Dendritic cell treated with granulocyte-macrophage colony-stimulating factor and Interleukin-4, amounts not matched to agents 40 ng/mL and 50 ng/mL, for 4 days (primary cell): ENCODE measurements around the gene TTLL5.

Source experiments
- H3K27ac Mint-ChIP-seq: one replicate; pipeline ENCODE4 v1.8.0; 2022; ENCODE audit warnings: mild to moderate bottlenecking, mixed read lengths
- H3K27me3 Mint-ChIP-seq: one replicate; pipeline ENCODE4 v1.8.0; 2022; ENCODE audit warnings: mild to moderate bottlenecking, mixed read lengths
- H3K36me3 Mint-ChIP-seq: one replicate; pipeline ENCODE4 v1.8.0; 2022; ENCODE audit warnings: low read depth, mixed read lengths
- H3K4me1 Mint-ChIP-seq: one replicate; pipeline ENCODE4 v1.8.0; 2022; ENCODE audit warnings: low read depth, mixed read lengths
- H3K4me3 Mint-ChIP-seq: one replicate; pipeline ENCODE4 v1.8.0; 2022; ENCODE audit warnings: mild to moderate bottlenecking, moderate library complexity, mixed read lengths
- H3K9me3 Mint-ChIP-seq: one replicate; pipeline ENCODE4 v1.8.0; 2022; ENCODE audit warnings: mixed read lengths
- intact Hi-C: fragments of 100-400 bp; cut with micrococcal nuclease; formaldehyde crosslinking; loops from one replicate; pipeline ENCODE4 v1.15.0; 2022

TTLL5 gene

DNA sequence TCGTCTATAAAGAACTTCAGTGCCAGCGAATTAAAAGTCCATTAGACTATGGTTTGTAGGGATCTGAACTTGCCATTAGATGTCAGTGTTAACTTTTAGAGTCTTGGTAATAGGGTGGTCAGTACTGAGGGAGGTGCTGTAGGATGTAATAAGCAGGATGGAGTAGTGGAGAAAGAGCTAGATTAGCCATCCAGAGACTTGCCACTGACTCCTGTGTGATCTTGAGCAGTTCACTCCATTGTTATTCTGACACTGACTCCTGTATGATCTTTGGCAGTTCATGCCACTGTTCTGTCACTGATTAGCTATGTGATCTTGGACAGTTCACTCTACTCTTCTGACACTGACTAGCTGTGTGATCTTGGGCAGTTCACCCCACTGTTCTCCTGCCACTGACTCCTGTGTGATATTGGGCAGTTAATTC, 133.6 kb downstream of the TTLL5 start:
- intact Hi-C loops: no loop called here
- H3K4me3 Mint-ChIP-seq: no peak overlapping the region
- H3K27me3 Mint-ChIP-seq: no peaks in the 10 kb centered on the region
- no peaks in the 10 kb centered on the region for H3K4me1 Mint-ChIP-seq
- H3K9me3 Mint-ChIP-seq: peaks cover 36% of the 10 kb centered on the region
- peaks cover 45% of the 10 kb centered on the region for H3K36me3 Mint-ChIP-seq
- no peak overlapping the region for H3K27ac Mint-ChIP-seq

DNA sequence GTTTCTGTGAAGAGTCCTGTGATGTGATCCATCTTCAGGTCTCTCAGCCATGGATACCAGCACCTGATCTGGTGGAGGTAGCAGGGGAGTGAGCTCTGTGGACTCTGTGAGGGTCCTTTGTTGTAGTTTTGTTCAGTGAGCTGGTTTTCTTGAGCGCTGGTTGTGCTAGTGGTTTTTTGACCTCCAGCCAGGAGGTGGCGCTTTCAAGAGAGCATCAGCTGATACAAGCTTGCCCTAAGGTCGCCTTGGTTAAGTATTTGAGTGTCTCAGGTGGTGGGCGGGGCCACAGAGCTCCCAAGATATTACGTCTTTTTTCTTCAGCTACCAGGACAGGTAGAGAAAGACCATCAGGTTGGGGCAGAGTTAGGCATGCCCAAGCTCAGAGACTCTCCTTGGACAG, 139.7 kb downstream of the TTLL5 start:
- Mint-ChIP-seq H3K27me3 (no peaks in the 10 kb centered on the region), H3K4me1 (no peaks in the 10 kb centered on the region), H3K36me3 (peaks cover 92% of the 10 kb centered on the region), H3K4me3 (no peak overlapping the region), H3K9me3 (peaks cover 47% of the 10 kb centered on the region), H3K27ac (no peak overlapping the region)
- intact Hi-C loops: no loop called here

DNA sequence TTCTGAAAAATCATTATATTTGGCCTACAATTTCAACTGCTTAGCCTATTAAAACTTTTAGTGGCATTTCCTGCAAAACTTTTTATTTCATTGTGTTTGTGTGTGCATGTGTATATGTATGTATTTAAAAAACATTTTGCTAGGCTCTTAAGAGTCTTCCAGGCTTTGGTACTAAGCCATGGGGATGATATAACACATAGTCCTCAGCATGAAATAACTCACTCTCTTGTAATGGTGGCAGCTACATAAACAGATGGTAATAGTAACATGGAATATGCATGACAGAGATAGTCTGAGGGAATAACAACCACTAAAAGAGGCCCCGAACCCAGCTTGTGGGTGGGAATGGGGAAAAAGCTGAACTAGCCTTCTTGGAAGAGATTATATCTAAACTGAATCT, 141.4 kb downstream of the TTLL5 start:
- intact Hi-C loops: no loop called here
- Mint-ChIP-seq H3K4me3 (no peak overlapping the region), H3K36me3 (peaks cover 85% of the 10 kb centered on the region), H3K4me1 (no peaks in the 10 kb centered on the region), H3K9me3 (peaks cover 32% of the 10 kb centered on the region), H3K27me3 (no peaks in the 10 kb centered on the region), H3K27ac (no peak overlapping the region)

DNA sequence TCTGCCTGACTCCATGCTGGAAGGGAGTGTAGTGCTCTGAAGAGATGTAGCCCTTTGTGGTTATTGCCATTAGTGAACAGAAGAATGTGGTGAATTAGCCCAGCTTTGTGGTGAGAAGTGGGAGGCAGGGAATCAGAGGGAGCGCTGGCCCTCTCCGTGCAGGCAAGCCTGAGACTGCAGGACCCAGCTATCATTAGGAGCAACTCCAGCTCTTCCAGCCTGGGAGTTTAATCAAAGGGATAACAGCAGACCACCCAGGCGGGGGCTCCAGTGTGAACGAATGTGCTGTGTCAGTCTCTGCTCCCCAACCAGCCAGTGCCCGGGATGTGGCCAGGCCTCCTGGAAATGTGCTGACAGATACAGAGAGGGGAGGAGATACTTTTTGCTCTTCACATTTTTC, 142.7 kb downstream of the TTLL5 start:
- peaks cover 72% of the 10 kb centered on the region for H3K36me3 Mint-ChIP-seq
- intact Hi-C loops: no loop called here
- no peaks in the 10 kb centered on the region for H3K27me3 Mint-ChIP-seq
- no peaks in the 10 kb centered on the region for H3K4me1 Mint-ChIP-seq
- no peak overlapping the region for H3K4me3 Mint-ChIP-seq
- peaks cover 19% of the 10 kb centered on the region for H3K9me3 Mint-ChIP-seq
- no peak overlapping the region for H3K27ac Mint-ChIP-seq

DNA sequence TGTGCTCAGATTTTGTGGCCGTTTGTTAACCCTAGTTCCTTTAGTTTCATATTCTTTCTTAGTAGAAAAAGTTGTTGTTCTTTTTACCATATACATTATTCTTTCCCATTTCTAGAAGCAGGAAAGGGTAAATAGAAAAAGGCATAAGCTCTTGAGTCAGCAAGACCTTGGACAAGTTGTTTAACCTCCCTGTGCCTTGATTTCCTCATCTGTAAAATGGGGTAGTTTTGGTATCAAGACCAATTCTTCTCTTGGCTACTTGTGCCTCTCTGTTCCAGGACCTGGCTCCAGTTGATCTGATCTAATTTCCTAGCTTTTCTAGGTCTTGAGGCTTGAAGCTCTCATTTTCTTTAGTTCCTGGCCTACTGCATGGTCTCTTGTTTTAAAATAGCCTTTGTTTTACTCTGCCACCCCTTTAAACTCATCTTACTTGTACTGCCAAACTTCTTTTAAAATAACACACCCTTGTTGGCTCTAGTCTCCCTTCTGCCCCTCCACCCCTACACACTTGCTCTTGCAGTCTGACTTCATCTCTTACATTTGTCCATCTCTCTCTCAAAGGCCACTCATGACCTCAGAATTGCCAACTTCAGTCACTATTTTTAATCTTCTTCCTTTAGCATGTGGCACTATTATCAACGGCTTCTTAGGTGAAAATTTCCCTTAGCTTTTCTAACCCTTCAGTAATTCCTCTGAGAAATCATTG, 143.7 kb downstream of the TTLL5 start:
- no peaks in the 10 kb centered on the region for H3K27me3 Mint-ChIP-seq
- H3K27ac Mint-ChIP-seq: no peak overlapping the region
- peaks cover 65% of the 10 kb centered on the region for H3K36me3 Mint-ChIP-seq
- no peak overlapping the region for H3K4me3 Mint-ChIP-seq
- intact Hi-C loops: no loop called here
- H3K9me3 Mint-ChIP-seq: peaks cover 10% of the 10 kb centered on the region
- no peaks in the 10 kb centered on the region for H3K4me1 Mint-ChIP-seq

DNA sequence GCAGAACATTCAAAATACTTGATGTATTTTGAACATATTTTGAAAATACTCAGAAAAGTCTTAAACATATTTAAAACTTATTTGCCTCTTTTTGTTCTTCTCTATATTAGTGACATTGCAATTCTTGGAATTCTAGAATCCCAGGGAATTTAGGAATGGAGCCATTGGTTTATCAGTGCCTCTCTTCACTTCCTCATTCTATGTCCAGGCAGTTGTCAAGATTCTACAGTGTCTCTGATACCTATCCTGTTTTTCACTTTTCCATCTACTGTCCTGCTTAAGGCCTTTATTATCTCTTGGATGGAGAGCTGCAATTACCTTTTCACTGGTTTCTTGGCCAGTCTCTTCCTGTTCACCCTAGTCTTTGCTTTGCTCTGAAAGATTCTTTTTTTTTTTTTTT, 144.6 kb downstream of the TTLL5 start:
- peaks cover under 1% of the 10 kb centered on the region for H3K9me3 Mint-ChIP-seq
- H3K36me3 Mint-ChIP-seq: peaks cover 64% of the 10 kb centered on the region
- H3K27me3 Mint-ChIP-seq: no peaks in the 10 kb centered on the region
- no peaks in the 10 kb centered on the region for H3K4me1 Mint-ChIP-seq
- H3K4me3 Mint-ChIP-seq: no peak overlapping the region
- H3K27ac Mint-ChIP-seq: no peak overlapping the region
- intact Hi-C loops: no loop called here

DNA sequence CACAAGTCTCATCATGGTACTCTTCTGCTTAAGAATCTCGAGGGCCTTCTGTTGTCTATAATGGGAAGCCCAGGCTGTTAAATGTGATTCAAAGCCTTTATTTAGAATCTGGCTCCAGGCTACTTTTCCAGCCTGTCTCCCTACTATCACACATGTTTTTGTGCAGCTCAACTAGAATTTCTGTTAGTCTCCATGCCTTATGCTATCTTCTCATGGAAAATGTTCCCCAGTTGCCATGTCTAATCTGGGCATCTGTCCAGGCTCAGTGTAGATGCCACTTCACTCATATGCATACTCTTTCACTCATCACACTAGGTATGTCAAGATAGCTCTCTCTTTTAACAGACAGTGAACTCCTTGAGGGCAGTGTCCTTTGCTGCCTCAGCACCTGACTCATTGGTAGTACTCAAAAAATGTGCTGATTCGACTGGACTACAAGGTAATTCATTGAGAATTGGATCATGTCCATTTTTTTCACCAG, 145.3 kb downstream of the TTLL5 start:
- Mint-ChIP-seq H3K27ac (no peak overlapping the region), H3K27me3 (no peaks in the 10 kb centered on the region), H3K36me3 (peaks cover 64% of the 10 kb centered on the region), H3K4me3 (no peak overlapping the region), H3K9me3 (no peaks in the 10 kb centered on the region), H3K4me1 (no peaks in the 10 kb centered on the region)
- intact Hi-C loops: no loop called here

DNA sequence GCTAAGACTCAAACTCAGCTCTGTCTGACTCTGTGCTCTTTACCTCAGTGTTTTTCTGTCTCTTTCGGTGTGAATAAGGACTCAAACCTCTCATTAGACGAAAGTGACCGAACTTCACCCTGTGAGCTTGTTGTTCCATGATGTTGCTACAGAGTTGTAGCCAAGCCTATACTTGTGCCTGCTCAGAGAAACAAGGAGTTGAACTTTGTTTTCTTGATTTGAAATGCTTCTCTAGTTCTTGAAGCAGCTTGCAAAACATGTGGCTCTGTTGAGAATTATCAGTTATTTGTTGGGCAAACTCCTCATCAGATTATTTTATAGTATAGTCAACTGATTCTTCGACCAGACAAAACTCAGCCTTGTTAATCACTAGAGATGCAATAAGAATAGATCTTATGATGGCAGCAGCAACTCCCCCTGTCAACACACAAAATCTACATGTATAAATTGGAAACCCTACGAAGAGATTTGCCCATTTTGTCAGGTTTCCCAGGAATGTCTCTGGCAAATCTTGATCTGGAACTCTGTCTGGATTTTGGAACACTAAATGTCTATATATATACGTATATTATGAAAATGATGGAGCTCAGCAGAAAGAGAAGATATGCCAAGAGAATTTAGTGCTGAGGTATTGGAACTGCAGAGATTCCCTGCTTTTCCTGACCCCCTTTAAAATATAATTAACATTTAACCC, 146.8 kb downstream of the TTLL5 start:
- H3K4me3 Mint-ChIP-seq: no peak overlapping the region
- H3K36me3 Mint-ChIP-seq: peaks cover 68% of the 10 kb centered on the region
- no peaks in the 10 kb centered on the region for H3K4me1 Mint-ChIP-seq
- H3K27ac Mint-ChIP-seq: no peak overlapping the region
- H3K27me3 Mint-ChIP-seq: no peaks in the 10 kb centered on the region
- intact Hi-C loops: no loop called here
- H3K9me3 Mint-ChIP-seq: no peaks in the 10 kb centered on the region

DNA sequence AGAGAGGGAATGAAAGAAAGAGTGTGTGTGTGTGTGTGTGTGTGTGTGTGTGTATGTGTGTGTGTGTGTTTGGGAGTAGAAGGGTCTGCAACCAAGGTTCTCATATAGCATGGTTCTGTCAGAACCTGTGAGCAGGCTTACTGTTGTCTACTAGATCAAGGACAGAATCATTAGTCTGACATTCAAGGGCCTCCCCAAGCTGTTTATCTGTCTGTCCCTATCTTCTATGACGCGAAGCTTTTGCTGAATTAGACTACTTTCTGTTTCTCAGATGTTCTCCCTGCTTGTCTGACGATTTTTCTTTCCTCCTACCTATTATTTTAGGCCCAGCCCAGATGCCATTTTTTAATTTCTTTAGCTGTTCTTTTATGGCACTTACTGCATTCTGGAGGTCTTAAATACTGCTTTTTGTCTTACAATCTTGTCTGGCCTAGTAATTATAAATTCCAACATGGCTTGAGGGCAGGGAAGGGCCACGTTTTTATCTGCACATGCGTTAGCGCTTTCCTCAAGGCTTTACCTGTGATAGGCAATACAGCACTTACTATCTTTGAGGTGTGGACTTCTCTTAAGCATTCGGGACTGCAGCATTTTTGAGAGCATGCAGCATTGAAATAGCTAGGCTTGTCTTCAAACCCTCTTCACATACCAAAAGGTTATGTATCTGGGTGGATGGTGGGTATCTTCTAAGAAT, 150.2 kb downstream of the TTLL5 start:
- Mint-ChIP-seq H3K4me1 (no peaks in the 10 kb centered on the region), H3K9me3 (no peaks in the 10 kb centered on the region), H3K36me3 (peaks cover 41% of the 10 kb centered on the region), H3K4me3 (no peak overlapping the region), H3K27ac (no peak overlapping the region), H3K27me3 (no peaks in the 10 kb centered on the region)
- intact Hi-C loops: no loop called here

DNA sequence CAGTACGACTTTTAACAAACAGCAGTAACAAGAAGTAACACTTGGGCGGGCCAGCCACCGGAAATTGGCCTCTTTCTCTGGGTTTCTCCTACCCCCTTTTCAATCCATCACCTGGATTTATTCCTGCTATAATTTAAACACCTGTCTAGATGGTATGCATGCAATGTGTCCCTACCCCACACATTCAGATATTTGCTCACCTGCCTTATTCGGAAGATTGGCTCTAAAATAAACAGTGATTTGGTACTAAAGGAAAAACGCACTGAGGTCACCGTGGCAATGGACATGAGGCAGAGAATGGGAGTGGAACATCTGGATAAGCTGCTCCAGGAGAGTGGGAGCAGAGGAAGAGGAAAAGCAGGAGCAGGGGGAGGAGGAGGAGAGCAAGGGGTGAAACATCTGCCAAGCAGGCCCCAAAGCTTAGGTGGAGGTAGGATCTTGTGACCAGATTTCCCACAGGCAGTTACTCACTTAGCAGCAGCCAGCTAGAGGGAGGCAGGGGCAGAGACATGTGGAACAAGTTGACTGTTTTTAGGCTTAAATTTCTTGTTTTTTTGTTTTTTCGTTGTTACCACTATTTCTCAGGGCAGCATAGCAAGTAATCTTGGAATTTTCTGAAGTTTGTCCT, 150.9 kb downstream of the TTLL5 start:
- no peak overlapping the region for H3K27ac Mint-ChIP-seq
- H3K4me1 Mint-ChIP-seq: no peaks in the 10 kb centered on the region
- no peaks in the 10 kb centered on the region for H3K27me3 Mint-ChIP-seq
- H3K4me3 Mint-ChIP-seq: no peak overlapping the region
- H3K9me3 Mint-ChIP-seq: no peaks in the 10 kb centered on the region
- H3K36me3 Mint-ChIP-seq: peaks cover 36% of the 10 kb centered on the region
- intact Hi-C loops: no loop called here

DNA sequence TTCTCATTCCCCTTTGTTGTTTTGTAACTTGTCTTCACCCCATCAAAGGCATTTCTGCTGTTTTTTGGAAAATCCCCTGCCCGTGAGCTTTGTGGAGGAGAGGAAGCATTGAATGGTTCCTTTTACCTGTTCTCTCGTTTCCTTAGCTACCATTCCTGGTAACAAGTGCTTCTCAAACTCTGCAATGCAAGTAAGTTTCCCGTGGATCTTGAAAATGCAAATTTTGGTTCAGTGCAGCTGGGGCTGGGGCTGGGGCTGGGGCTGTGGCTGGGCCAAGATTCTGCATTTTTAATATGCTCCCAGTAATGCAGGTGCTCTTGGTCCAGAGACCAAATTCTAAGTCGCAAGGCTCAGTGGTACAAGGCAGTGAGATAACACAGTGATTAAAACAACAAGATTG, 151.6 kb downstream of the TTLL5 start:
- Mint-ChIP-seq H3K36me3 (peaks cover 36% of the 10 kb centered on the region), H3K4me3 (no peak overlapping the region), H3K27ac (no peak overlapping the region), H3K9me3 (no peaks in the 10 kb centered on the region), H3K27me3 (no peaks in the 10 kb centered on the region), H3K4me1 (no peaks in the 10 kb centered on the region)
- intact Hi-C loops: no loop called here

DNA sequence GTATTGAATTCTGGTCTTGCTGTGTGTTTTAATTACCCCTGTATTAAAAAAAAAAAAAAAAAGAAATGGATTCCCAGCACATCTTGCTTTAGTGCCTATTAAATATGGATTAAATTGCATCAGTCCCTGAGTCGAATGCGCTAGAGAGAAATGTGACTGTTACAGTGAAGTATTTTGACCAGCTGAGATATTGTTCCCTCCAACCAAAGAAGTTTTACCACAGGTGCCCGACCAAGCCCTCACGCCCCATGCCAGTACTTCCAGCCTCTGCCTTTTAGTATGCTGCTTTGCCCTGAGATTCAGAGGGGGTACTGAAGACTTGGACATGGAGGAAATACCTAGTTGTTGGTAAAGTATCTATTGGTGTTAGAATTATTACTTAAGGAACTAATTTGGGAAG, 159.7 kb downstream of the TTLL5 start:
- no peak overlapping the region for H3K4me3 Mint-ChIP-seq
- H3K36me3 Mint-ChIP-seq: peaks cover 43% of the 10 kb centered on the region
- intact Hi-C loops: no loop called here

DNA sequence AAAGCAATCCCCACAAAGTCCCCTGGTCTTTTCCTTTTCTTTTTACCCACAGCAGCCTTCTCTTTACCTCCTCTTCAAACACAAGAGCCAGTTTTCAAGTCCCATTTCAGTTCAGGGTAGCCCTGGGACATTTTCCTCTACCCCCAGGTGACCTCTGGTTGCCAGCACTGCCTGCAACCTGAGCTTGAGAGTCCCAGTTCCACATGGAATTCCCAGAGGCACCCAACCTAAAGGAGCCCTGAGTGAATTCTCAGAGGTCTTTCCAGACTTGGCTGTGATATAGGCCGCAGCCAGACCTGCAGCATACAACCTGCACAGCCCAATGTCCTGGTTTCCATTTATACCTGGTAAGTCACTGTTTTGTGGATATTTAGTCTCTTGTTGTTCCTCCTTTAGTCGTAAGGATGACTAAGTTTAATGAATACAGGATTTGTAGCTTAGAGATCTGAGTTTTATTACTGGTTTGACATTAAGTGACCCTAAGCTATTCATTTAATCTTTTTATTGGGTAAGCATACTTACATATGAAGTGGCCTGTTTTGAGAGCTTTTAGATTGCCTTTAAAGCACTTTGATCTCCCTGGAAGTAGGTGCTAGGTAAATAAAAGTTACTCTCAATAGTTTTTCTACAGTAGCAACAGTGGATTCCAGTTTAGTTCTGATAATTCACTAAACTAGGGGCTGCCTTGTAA, 160.9 kb downstream of the TTLL5 start:
- Mint-ChIP-seq H3K27me3 (no peaks in the 10 kb centered on the region), H3K9me3 (no peaks in the 10 kb centered on the region), H3K36me3 (peaks cover 43% of the 10 kb centered on the region), H3K27ac (no peak overlapping the region), H3K4me3 (no peak overlapping the region), H3K4me1 (peaks cover 10% of the 10 kb centered on the region)
- intact Hi-C loops: no loop called here

More for the DNA sequence above, 159.7 kb downstream of the TTLL5 start:
- no peaks in the 10 kb centered on the region for H3K27me3 Mint-ChIP-seq
- H3K27ac Mint-ChIP-seq: no peak overlapping the region
- no peaks in the 10 kb centered on the region for H3K9me3 Mint-ChIP-seq
- H3K4me1 Mint-ChIP-seq: peaks cover 10% of the 10 kb centered on the region
